ENCODE results near the gene SEPTIN11. TPM values are rescaled to one million over a fixed set of nuclear protein-coding genes. Genes with fewer than 3 reads are reported as not detected.

Gene SEPTIN11
- total RNA-seq, 4 donors from 2014 or later, result 58.8 to 354 (median 80.0) TPM

DNA sequence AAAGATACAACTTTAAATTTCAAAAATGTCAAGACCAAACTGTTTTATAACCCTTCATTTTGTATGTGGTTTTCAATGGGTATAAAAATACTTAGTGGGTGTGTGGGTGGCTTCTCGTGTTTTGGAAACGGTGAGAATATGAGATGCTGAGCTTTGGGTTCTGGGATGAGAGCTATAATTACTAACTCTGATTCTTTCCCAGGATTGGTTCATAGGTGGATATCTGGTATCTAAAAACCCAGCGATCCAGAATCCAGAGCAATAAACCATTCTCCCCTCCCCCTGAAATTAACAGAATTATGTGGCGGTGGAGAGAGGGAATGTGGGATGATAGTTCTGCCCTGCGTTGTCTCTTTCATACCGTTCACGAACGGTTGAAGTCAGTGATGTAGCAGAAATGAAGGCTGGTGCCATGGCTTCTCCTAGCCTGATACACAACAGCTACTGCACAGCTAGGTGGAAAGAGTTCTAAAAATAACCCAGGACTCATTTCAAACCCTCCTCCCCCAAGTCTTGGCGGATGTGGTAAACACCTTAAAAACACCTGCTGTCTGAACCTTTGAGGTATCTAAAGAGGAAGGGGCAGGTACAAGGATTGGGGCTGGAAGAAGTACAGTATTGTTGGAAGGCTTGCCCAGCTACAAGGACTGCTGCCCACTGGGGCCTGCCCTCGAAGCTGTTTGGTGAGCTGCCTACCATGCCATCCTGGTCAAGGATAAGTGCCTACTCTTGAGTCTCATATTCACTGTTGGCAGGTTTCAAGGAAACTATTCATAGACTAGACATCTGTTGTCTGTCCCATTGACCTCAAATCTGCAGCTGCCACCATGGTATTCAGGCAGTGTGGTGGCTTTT lies 44.5 kb downstream of the SEPTIN11 start:
- no peaks in the 10 kb centered on the region for H3K27me3 ChIP-seq
- DNase-seq, result peak in 2 of 3 donors; percentile 60 to 74
- TF ChIP-seq CTCF (IDR thresholded peaks at IDR 0.05) (no peak), POLR2A (IDR thresholded peaks at IDR 0.05) (no peak)
- H3K36me3 ChIP-seq, result peaks cover 0 to 30% (median 0%) of the 10 kb centered on the region in 3 donors
- H3K4me1 ChIP-seq, result peaks cover 0 to 4% (median 0%) of the 10 kb centered on the region in 4 donors
- no peaks in the 10 kb centered on the region for H3K9me3 ChIP-seq
- no peak overlapping the region for H3K27ac ChIP-seq
- peak overlapping the region in 1 of 4 donors; percentile 4 for H3K4me3 ChIP-seq

- Histone ChIP-seq H3K4me3 (no peak overlapping the region), H3K4me1 (peaks cover 0 to 4% (median 0%) of the 10 kb centered on the region in 4 donors), H3K36me3 (peaks cover 0 to 38% (median 0%) of the 10 kb centered on the region in 3 donors), H3K27ac (no peak overlapping the region), H3K9me3 (no peaks in the 10 kb centered on the region), H3K27me3 (no peaks in the 10 kb centered on the region)
- TF ChIP-seq CTCF (IDR thresholded peaks at IDR 0.05), result no peak
- TF ChIP-seq POLR2A (IDR thresholded peaks at IDR 0.05), result no peak
- no peak for DNase-seq
Observed at GRCh38 chr4:76995776-76996175, 46.2 kb downstream of the SEPTIN11 start.

DNA sequence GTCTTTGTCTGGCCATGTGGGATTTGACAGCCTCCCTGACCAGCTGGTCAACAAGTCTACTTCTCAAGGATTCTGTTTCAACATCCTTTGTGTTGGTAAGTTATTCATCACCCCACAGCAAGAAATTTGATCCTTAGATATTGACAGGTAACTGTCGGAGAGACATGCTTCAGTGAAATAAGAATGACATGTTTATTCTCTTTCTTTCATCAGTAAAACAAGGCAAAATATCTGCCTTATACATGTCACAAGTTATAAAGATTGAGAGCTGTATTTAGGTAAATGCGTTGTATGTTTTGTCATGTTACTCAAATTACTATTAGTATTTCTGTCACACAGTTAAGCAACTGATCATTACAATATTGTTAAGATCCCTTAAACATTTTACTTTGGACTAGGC lies 46.9 kb downstream of the SEPTIN11 start:
- Histone ChIP-seq H3K4me3 (no peak overlapping the region), H3K4me1 (no peaks in the 10 kb centered on the region), H3K9me3 (no peaks in the 10 kb centered on the region), H3K27ac (no peak overlapping the region), H3K36me3 (peaks cover 0 to 38% (median 0%) of the 10 kb centered on the region in 3 donors), H3K27me3 (no peaks in the 10 kb centered on the region)
- DNase-seq, result no peak
- TF ChIP-seq CTCF (IDR thresholded peaks at IDR 0.05), result no peak
- TF ChIP-seq POLR2A (IDR thresholded peaks at IDR 0.05), result no peak

- Histone ChIP-seq H3K4me1 (no peaks in the 10 kb centered on the region), H3K4me3 (no peak overlapping the region), H3K9me3 (no peaks in the 10 kb centered on the region), H3K36me3 (peaks cover 0 to 38% (median 0%) of the 10 kb centered on the region in 3 donors), H3K27me3 (no peaks in the 10 kb centered on the region), H3K27ac (no peak overlapping the region)
- no peak for DNase-seq
- no peak for TF ChIP-seq CTCF (IDR thresholded peaks at IDR 0.05)
- no peak for TF ChIP-seq POLR2A (IDR thresholded peaks at IDR 0.05)
Observed at GRCh38 chr4:76997077-76997476, 47.5 kb downstream of the SEPTIN11 start.

DNA sequence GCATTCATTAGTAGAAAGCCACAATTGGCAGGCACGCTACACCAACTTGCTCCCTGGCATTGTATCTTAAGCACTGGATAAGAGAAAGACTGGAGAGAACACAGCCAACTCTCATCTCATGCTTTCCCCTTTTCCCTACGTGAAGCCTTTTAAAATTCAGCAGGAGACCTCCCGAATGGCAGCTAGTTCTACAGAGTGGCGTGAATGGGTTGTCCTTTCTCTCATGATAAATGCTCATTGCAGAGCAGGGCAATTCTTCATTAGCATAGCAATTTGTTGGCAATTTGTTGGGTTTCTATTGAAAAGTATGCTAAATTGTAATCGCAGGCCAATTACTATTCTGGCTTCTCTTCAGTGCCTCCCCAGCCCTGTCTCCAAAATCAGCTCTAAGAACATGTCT lies 48.0 kb downstream of the SEPTIN11 start:
- no peaks in the 10 kb centered on the region for H3K4me1 ChIP-seq
- H3K9me3 ChIP-seq, result no peaks in the 10 kb centered on the region
- no peaks in the 10 kb centered on the region for H3K27me3 ChIP-seq
- DNase-seq, result no peak
- no peak overlapping the region for H3K27ac ChIP-seq
- H3K36me3 ChIP-seq, result peaks cover 0 to 38% (median 0%) of the 10 kb centered on the region in 3 donors
- TF ChIP-seq CTCF (IDR thresholded peaks at IDR 0.05), result no peak
- no peak for TF ChIP-seq POLR2A (IDR thresholded peaks at IDR 0.05)
- H3K4me3 ChIP-seq, result no peak overlapping the region
